GM18951 (cell line): ENCODE measurements around the gene HMCN1.

Source experiments
- POLR2A ChIP-seq: IDR thresholded peaks from 4 replicates; pipeline ENCODE4 v1.6.1; 2011; ENCODE audit warnings: mild to moderate bottlenecking; ENCODE audit not compliant: insufficient read length, insufficient read depth; ENCODE audit errors: extremely low read depth
- in situ Hi-C: fragments of 300-500 bp; cut with MboI; formaldehyde crosslinking; loops from one replicate; pipeline ENCODE4 v1.12.0; 2022; ENCODE audit warnings: low sequenced_read_pairs, mixed read lengths, inconsistent platforms; ENCODE audit not compliant: unreplicated experiment

HMCN1 gene

GRCh38 chr1:185733818-185734735 is at the start of gene HMCN1:
HMCN1 (plus strand) TSS chr1:185734391; CDS start chr1:185734780, 389 bp downstream.
- in situ Hi-C loops: no loop called here
- TF ChIP-seq POLR2A: no peak

GRCh38 chr1:185686821-185687778 is 47.1 kb upstream of the HMCN1 start:
- no peak for TF ChIP-seq POLR2A
- in situ Hi-C loops: loop anchor here (25.0 kb wide), 1 partner anchor 875 kb away; no protein-coding TSS in a partner anchor

- no peak for TF ChIP-seq POLR2A
- in situ Hi-C loops: loop anchor here (25.0 kb wide), 1 partner anchor 878 kb away; no protein-coding TSS in a partner anchor
Observed at GRCh38 chr1:185690527-185690926, 43.7 kb upstream of the HMCN1 start.

- no peak for TF ChIP-seq POLR2A
- in situ Hi-C loops: loop anchor here (25.0 kb wide), 1 partner anchor 881 kb away; no protein-coding TSS in a partner anchor
Observed at GRCh38 chr1:185693654-185694053, 40.5 kb upstream of the HMCN1 start.

- no peak for TF ChIP-seq POLR2A
- in situ Hi-C loops: loop anchor here (25.0 kb wide), 1 partner anchor 882 kb away; no protein-coding TSS in a partner anchor
Observed at GRCh38 chr1:185694081-185694480, 40.1 kb upstream of the HMCN1 start.

GRCh38 chr1:185695299-185695698 is 38.9 kb upstream of the HMCN1 start:
- in situ Hi-C loops: loop anchor here (25.0 kb wide), 1 partner anchor 883 kb away; no protein-coding TSS in a partner anchor

GRCh38 chr1:185696422-185697150 is 37.6 kb upstream of the HMCN1 start:
- no peak for TF ChIP-seq POLR2A
- in situ Hi-C loops: loop anchor here (25.0 kb wide), 1 partner anchor 884 kb away; no protein-coding TSS in a partner anchor

More at GRCh38 chr1:185695299-185695698, 38.9 kb upstream of the HMCN1 start:
- TF ChIP-seq POLR2A: no peak

GRCh38 chr1:185699874-185700273 is 34.3 kb upstream of the HMCN1 start:
- in situ Hi-C loops: loop anchor here (25.0 kb wide), 1 partner anchor 888 kb away; no protein-coding TSS in a partner anchor
- TF ChIP-seq POLR2A: no peak

GRCh38 chr1:185701650-185702049 is 32.5 kb upstream of the HMCN1 start:
- no peak for TF ChIP-seq POLR2A
- in situ Hi-C loops: no loop called here

GRCh38 chr1:185704181-185704580 is 30.0 kb upstream of the HMCN1 start:
- in situ Hi-C loops: no loop called here
- no peak for TF ChIP-seq POLR2A

GRCh38 chr1:185716095-185716494 is 18.1 kb upstream of the HMCN1 start:
- TF ChIP-seq POLR2A: no peak
- in situ Hi-C loops: no loop called here

GRCh38 chr1:185719021-185719420 is 15.2 kb upstream of the HMCN1 start:
- no peak for TF ChIP-seq POLR2A
- in situ Hi-C loops: no loop called here

GRCh38 chr1:185720633-185721272 is 13.4 kb upstream of the HMCN1 start:
- in situ Hi-C loops: no loop called here
- no peak for TF ChIP-seq POLR2A
